Left renal pelvis (tissue), 4 donors: Measurements from ENCODE around the gene CYP4F3. TPM values are rescaled to one million over a fixed set of nuclear protein-coding genes. Genes with fewer than 3 reads are reported as not detected.

Experiments
- polyA plus RNA-seq, 4 donors: library from polyadenylated mRNA; unstranded; fragments of 120-200 nt; gene quantifications; one replicate each; pipeline ENCODE4 v1.2.1, GENCODE V29; 2013; ENCODE audit not compliant: insufficient read length in 4 of 4

The CYP4F3 gene
- polyA plus RNA-seq, 4 donors, result 0.14 to 0.89 (median 0.62) TPM

Other genes with a start within 250 kb of the CYP4F3 start
- 100 to 1,000 TPM in 3 of 4 donors, 10 to 100 TPM in 1; 83.5 to 126 (median 113) TPM for gene AKAP8L, start 221.9 kb upstream of the CYP4F3 start, polyA plus RNA-seq
- gene WIZ, start 190.9 kb upstream of the CYP4F3 start, polyA plus RNA-seq, result 10 to 100 TPM; 28.0 to 41.5 (median 29.9) TPM
- gene RASAL3, start 176.4 kb upstream of the CYP4F3 start, polyA plus RNA-seq, result 1 to 10 TPM in 3 of 4 donors, under 1 TPM in 1; 0.64 to 2.0 (median 1.2) TPM
- under 1 TPM in 1 of 4 donors, not detected in 3; 0.10 TPM for gene PGLYRP2, start 161.4 kb upstream of the CYP4F3 start, polyA plus RNA-seq
- under 1 TPM in 2 of 4 donors, not detected in 2; 0.58 to 0.96 TPM for gene CYP4F22, start 132.4 kb upstream of the CYP4F3 start, polyA plus RNA-seq
- under 1 TPM in 1 of 4 donors, not detected in 3; 0.06 TPM for gene CYP4F8, start 25.7 kb upstream of the CYP4F3 start, polyA plus RNA-seq
- gene CYP4F12, start 32.2 kb downstream of the CYP4F3 start, polyA plus RNA-seq, result 10 to 100 TPM in 1 of 4 donors, 1 to 10 TPM in 2, under 1 TPM in 1; 0.57 to 10.1 (median 1.7) TPM
- gene OR10H2, start 87.1 kb downstream of the CYP4F3 start, polyA plus RNA-seq, result not detected
- not detected for gene OR10H3, start 97.1 kb downstream of the CYP4F3 start, polyA plus RNA-seq
- under 1 TPM; 0.04 to 0.14 (median 0.05) TPM for gene OR10H5, start 146.8 kb downstream of the CYP4F3 start, polyA plus RNA-seq
- gene OR10H1, start 174.8 kb downstream of the CYP4F3 start, polyA plus RNA-seq, result under 1 TPM in 1 of 4 donors, not detected in 3; 0.04 TPM